K562 (cell line): ENCODE data around the gene CCM2. TPM values are rescaled to one million over a fixed set of nuclear protein-coding genes. Genes with fewer than 3 reads are reported as not detected.

ENCODE experiments used
- FOXJ3 ChIP-seq: sonication (generic); formaldehyde crosslinking; IDR thresholded peaks from 2 replicates; pipeline ENCODE4 v1.4.0; 2020; ENCODE audit warnings: mild to moderate bottlenecking, missing genetic modification reagents
- HDAC1 ChIP-seq, 2 experiments: fragments of 450-650 bp; IDR thresholded peaks; 2 replicates each; pipeline ENCODE4 v1.6.1; 2016 to 2017; ENCODE audit warnings: inconsistent platforms in 1 of 2, mild to moderate bottlenecking in 1 of 2, moderate library complexity in 1 of 2
- HMGN3 ChIP-seq: IDR thresholded peaks from 2 replicates; pipeline ENCODE4 v1.6.1; 2011; ENCODE audit warnings: borderline replicate concordance, low read depth, mild to moderate bottlenecking, mixed read lengths, low read length; ENCODE audit not compliant: insufficient read length; ENCODE audit errors: extremely low read depth
- HNRNPL ChIP-seq: fragments of 200-400 bp; formaldehyde crosslinking; IDR thresholded peaks from 2 replicates; pipeline ENCODE4 v1.6.1; 2017; ENCODE audit warnings: low read depth, mild to moderate bottlenecking, low read length
- MAZ ChIP-seq, 2 experiments: fragments of 450-650 bp in 1 of 2; sonication (generic) in 1 of 2; formaldehyde crosslinking; IDR thresholded peaks in 1 of 2; conservative IDR thresholded peaks in 1 of 2; 2 replicates each; pipeline versions ENCODE4 v1.4.0 to v1.5.0; 2020; ENCODE audit warnings: mild to moderate bottlenecking in 1 of 2, missing genetic modification reagents in 1 of 2
- MEF2D ChIP-seq: conservative IDR thresholded peaks from 2 replicates; pipeline ENCODE4 v1.6.1; 2016; ENCODE audit warnings: low read depth, missing genetic modification characterization, missing compliant biosample characterization
- NCOA1 ChIP-seq: fragments of 450-650 bp; IDR thresholded peaks from 2 replicates; pipeline ENCODE4 v1.6.1; 2016; ENCODE audit warnings: low read depth
- NFRKB ChIP-seq: fragments of 450-650 bp; IDR thresholded peaks from 2 replicates; pipeline ENCODE4 v1.6.1; 2016; ENCODE audit warnings: low read depth
- PKNOX1 ChIP-seq: fragments of 450-650 bp; IDR thresholded peaks from 2 replicates; pipeline ENCODE4 v1.6.1; 2016
- PURB ChIP-seq: sonication (generic); formaldehyde crosslinking; IDR thresholded peaks from 2 replicates; pipeline ENCODE4 v1.9.0; 2021; ENCODE audit warnings: low read depth, mild to moderate bottlenecking, missing genetic modification reagents
- RBM34 ChIP-seq: fragments of 200-400 bp; formaldehyde crosslinking; IDR thresholded peaks from 2 replicates; pipeline ENCODE4 v1.6.1; 2018; ENCODE audit warnings: low read length, borderline replicate concordance; ENCODE audit not compliant: insufficient read depth
- SAP30 ChIP-seq: fragments of 200-600 bp; sonication (generic); IDR thresholded peaks from 2 replicates; pipeline ENCODE4 v1.6.1; 2012; ENCODE audit warnings: borderline replicate concordance, low read depth, mild to moderate bottlenecking, moderate library complexity, low read length, control low read depth, inconsistent platforms; ENCODE audit not compliant: insufficient read depth, poor library complexity, severe bottlenecking
- SMAD2 ChIP-seq: fragments of 150-350 bp; IDR thresholded peaks from 2 replicates; pipeline ENCODE4 v1.6.1; 2014; ENCODE audit warnings: low read depth, mild to moderate bottlenecking, low read length
- SRSF1 ChIP-seq: fragments of 200-400 bp; formaldehyde crosslinking; IDR thresholded peaks from 2 replicates; pipeline ENCODE4 v1.6.1; 2017; ENCODE audit warnings: mild to moderate bottlenecking, low read depth, low read length, moderate library complexity
- SRSF7 ChIP-seq: fragments of 200-400 bp; formaldehyde crosslinking; optimal IDR thresholded peaks from 2 replicates; pipeline ENCODE3; 2017; ENCODE audit warnings: mild to moderate bottlenecking, low read depth, low read length
- ZBTB8A ChIP-seq: fragments of 450-650 bp; IDR thresholded peaks from 2 replicates; pipeline ENCODE4 v1.6.1; 2018; ENCODE audit warnings: mild to moderate bottlenecking, moderate library complexity; ENCODE audit not compliant: partially characterized antibody
- ZNF140 ChIP-seq: fragments of 250-450 bp; sonication (Bioruptor Pico); IDR thresholded peaks from 2 replicates; pipeline ENCODE4 v1.8.0; 2021; ENCODE audit warnings: moderate library complexity, mild to moderate bottlenecking, inconsistent platforms
- ZNF175 ChIP-seq: fragments of 200-800 bp; sonication (Bioruptor generic); IDR thresholded peaks from 2 replicates; pipeline ENCODE4 v1.6.1; 2016; ENCODE audit warnings: low read depth, mild to moderate bottlenecking, missing genetic modification characterization, missing compliant biosample characterization
- ZNF24 ChIP-seq: fragments of 450-650 bp; IDR thresholded peaks from 2 replicates; pipeline ENCODE4 v1.6.1; 2016
- ZNF644 ChIP-seq: fragments of 200-800 bp; sonication (Bioruptor generic); IDR thresholded peaks from 2 replicates; pipeline ENCODE4 v1.6.1; 2016; ENCODE audit warnings: low read depth, missing genetic modification characterization, missing compliant biosample characterization
- ZNF77 ChIP-seq: fragments of 250-450 bp; sonication (Bioruptor Pico); IDR thresholded peaks from 2 replicates; pipeline ENCODE4 v1.5.0; 2020
- polyA plus RNA-seq, 8 experiments: library from polyadenylated mRNA; depleted of rRNA in 4 of 8; stranded (reverse) in 5 of 8; unstranded in 3 of 8; fragments of >200 nt; fragmentation: Nextera tagmentation in 2 of 8; fragmentation: Illumina TruSeq in 1 of 8; extraction: Ambion mirVana in 2 of 8; extraction: Trizol in 1 of 8; gene quantifications; 2 replicates each; pipeline versions ENCODE4 v1.2.1 to v1.2.3, GENCODE V29; 2011 to 2014; ENCODE audit warnings: inconsistent platforms in 1 of 8, missing spikeins in 1 of 8
- total RNA-seq, 7 experiments: library from RNA; depleted of rRNA in 6 of 7; stranded (reverse); fragments of >200 nt in 6 of 7; fragmentation: Illumina TruSeq in 2 of 7; extraction: Trizol in 2 of 7; gene quantifications; 2 replicates each; pipeline versions ENCODE4 v1.2.1 to v1.2.3, GENCODE V29; 2011 to 2021; ENCODE audit warnings: low replicate concordance in 1 of 7
- TF ChIP-seq, protein P1 (sequence below): fragments of 450-650 bp; formaldehyde crosslinking; IDR thresholded peaks from 2 replicates; pipeline ENCODE4 v1.4.0; 2022; ENCODE audit warnings: missing genetic modification characterization
- TF ChIP-seq, protein P2 (sequence below): fragments of 250-450 bp; sonication (Bioruptor Pico); IDR thresholded peaks from 2 replicates; pipeline ENCODE4 v1.4.0; 2020; ENCODE audit warnings: mild to moderate bottlenecking, moderate library complexity
- TF ChIP-seq, protein P3 (sequence below): sonication (generic); formaldehyde crosslinking; IDR thresholded peaks from 2 replicates; pipeline ENCODE4 v1.4.0; 2020; ENCODE audit warnings: mild to moderate bottlenecking, missing genetic modification reagents

Gene CCM2
- total and polyA plus RNA-seq, 9 of the 15 experiments (the other 6 are each of a cell fraction or from before 2014, with no cell fraction given): 0.41 to 38.6 (median 25.9) TPM

- TF ChIP-seq ZNF175 (CRISPR knock-in tag): no peak
- TF ChIP-seq NFRKB: no peak
- TF ChIP-seq, protein P1, sequence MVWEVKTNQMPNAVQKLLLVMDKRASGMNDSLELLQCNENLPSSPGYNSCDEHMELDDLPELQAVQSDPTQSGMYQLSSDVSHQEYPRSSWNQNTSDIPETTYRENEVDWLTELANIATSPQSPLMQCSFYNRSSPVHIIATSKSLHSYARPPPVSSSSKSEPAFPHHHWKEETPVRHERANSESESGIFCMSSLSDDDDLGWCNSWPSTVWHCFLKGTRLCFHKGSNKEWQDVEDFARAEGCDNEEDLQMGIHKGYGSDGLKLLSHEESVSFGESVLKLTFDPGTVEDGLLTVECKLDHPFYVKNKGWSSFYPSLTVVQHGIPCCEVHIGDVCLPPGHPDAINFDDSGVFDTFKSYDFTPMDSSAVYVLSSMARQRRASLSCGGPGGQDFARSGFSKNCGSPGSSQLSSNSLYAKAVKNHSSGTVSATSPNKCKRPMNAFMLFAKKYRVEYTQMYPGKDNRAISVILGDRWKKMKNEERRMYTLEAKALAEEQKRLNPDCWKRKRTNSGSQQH (CRISPR knock-in tag): no peak
- TF ChIP-seq MEF2D (tag): 0 out of 2 replicates have a peak, but pooled peaks have one; percentile 20
- no peak for TF ChIP-seq ZBTB8A
- no peak for TF ChIP-seq PURB
- no peak for TF ChIP-seq SRSF7
- TF ChIP-seq SMAD2: no peak
- TF ChIP-seq SRSF1: no peak
- TF ChIP-seq, protein P2, sequence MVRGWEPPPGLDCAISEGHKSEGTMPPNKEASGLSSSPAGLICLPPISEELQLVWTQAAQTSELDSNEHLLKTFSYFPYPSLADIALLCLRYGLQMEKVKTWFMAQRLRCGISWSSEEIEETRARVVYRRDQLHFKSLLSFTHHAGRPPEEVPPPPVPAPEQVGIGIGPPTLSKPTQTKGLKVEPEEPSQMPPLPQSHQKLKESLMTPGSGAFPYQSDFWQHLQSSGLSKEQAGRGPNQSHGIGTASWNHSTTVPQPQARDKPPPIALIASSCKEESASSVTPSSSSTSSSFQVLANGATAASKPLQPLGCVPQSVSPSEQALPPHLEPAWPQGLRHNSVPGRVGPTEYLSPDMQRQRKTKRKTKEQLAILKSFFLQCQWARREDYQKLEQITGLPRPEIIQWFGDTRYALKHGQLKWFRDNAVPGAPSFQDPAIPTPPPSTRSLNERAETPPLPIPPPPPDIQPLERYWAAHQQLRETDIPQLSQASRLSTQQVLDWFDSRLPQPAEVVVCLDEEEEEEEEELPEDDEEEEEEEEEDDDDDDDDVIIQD (CRISPR knock-in tag): no peak
- TF ChIP-seq PKNOX1: peak; percentile 82
- TF ChIP-seq HMGN3: no peak
- TF ChIP-seq RBM34: no peak
- peak in 1 of 2 experiments; percentile 82; a peak in 2 of 4 replicates for TF ChIP-seq HDAC1 (IDR thresholded peaks at IDR 0.05)
- no peak for TF ChIP-seq MAZ (CRISPR knock-in tag; conservative IDR thresholded peaks at IDR 0.05 in 1 of 2, IDR thresholded peaks at IDR 0.05 in 1 of 2)
- TF ChIP-seq ZNF644 (tag): no peak
- TF ChIP-seq, protein P3, sequence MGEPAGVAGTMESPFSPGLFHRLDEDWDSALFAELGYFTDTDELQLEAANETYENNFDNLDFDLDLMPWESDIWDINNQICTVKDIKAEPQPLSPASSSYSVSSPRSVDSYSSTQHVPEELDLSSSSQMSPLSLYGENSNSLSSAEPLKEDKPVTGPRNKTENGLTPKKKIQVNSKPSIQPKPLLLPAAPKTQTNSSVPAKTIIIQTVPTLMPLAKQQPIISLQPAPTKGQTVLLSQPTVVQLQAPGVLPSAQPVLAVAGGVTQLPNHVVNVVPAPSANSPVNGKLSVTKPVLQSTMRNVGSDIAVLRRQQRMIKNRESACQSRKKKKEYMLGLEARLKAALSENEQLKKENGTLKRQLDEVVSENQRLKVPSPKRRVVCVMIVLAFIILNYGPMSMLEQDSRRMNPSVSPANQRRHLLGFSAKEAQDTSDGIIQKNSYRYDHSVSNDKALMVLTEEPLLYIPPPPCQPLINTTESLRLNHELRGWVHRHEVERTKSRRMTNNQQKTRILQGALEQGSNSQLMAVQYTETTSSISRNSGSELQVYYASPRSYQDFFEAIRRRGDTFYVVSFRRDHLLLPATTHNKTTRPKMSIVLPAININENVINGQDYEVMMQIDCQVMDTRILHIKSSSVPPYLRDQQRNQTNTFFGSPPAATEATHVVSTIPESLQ (CRISPR knock-in tag): no peak
- TF ChIP-seq NCOA1: no peak
- TF ChIP-seq FOXJ3 (CRISPR knock-in tag): no peak
- no peak for TF ChIP-seq HNRNPL
- TF ChIP-seq ZNF24: no peak
- TF ChIP-seq ZNF77 (CRISPR knock-in tag): no peak
- no peak for TF ChIP-seq SAP30
- no peak for TF ChIP-seq ZNF140 (CRISPR knock-in tag)
Measured at GRCh38 chr7:45001138-45001694, 1.2 kb downstream of the CCM2 start (continued).
